Measurements from ENCODE around the gene MFSD12.

The MFSD12 gene

GRCh38 chr19:3512562-3513228, 44.7 kb downstream of the MFSD12 start:
- no peak for ATAC-seq

GRCh38 chr19:3511506-3512251, 45.7 kb downstream of the MFSD12 start:
- ATAC-seq, result no peak
- TF ChIP-seq BACH2 (CRISPR knock-in tag; IDR thresholded peaks at IDR 0.05; ENCODE audit: borderline replicate concordance) (no peak), ZNF8 (CRISPR knock-in tag; IDR thresholded peaks at IDR 0.05) (no peak), ISL1 (CRISPR knock-in tag; IDR thresholded peaks at IDR 0.05) (no peak), CREB5 (CRISPR knock-in tag; IDR thresholded peaks at IDR 0.05; ENCODE audit: low read depth) (no peak), SNAI2 (CRISPR knock-in tag; IDR thresholded peaks at IDR 0.05) (no peak), TOX (CRISPR knock-in tag; IDR thresholded peaks at IDR 0.05; ENCODE audit: borderline replicate concordance) (no peak), TCF4 (CRISPR knock-in tag; IDR thresholded peaks at IDR 0.05; ENCODE audit: borderline replicate concordance) (no peak), OSR1 (CRISPR knock-in tag; IDR thresholded peaks at IDR 0.05) (no peak), CSRNP3 (CRISPR knock-in tag; IDR thresholded peaks at IDR 0.05) (no peak), RARB (CRISPR knock-in tag; IDR thresholded peaks at IDR 0.05) (no peak), PPARA (CRISPR knock-in tag; IDR thresholded peaks at IDR 0.05; ENCODE audit: borderline replicate concordance) (no peak), ZC3H10 (CRISPR knock-in tag; IDR thresholded peaks at IDR 0.05) (no peak), POU6F1 (CRISPR knock-in tag; IDR thresholded peaks at IDR 0.05; ENCODE audit: borderline replicate concordance, low read depth) (no peak), ZFP3 (CRISPR knock-in tag; IDR thresholded peaks at IDR 0.05) (no peak), ARNTL (CRISPR knock-in tag; IDR thresholded peaks at IDR 0.05; ENCODE audit: borderline replicate concordance, low read depth) (no peak), ZFP30 (CRISPR knock-in tag; IDR thresholded peaks at IDR 0.05) (no peak), PATZ1 (CRISPR knock-in tag; IDR thresholded peaks at IDR 0.05; ENCODE audit: borderline replicate concordance) (no peak)

More at GRCh38 chr19:3512562-3513228, 44.7 kb downstream of the MFSD12 start:
- TF ChIP-seq ZNF8 (CRISPR knock-in tag; IDR thresholded peaks at IDR 0.05) (no peak), CREB5 (CRISPR knock-in tag; IDR thresholded peaks at IDR 0.05; ENCODE audit: low read depth) (no peak), ZFP30 (CRISPR knock-in tag; IDR thresholded peaks at IDR 0.05) (no peak), OSR1 (CRISPR knock-in tag; IDR thresholded peaks at IDR 0.05) (no peak), GLIS3 (CRISPR knock-in tag; IDR thresholded peaks at IDR 0.05) (no peak), ESRRG (CRISPR knock-in tag; IDR thresholded peaks at IDR 0.05) (no peak), ZC3H10 (CRISPR knock-in tag; IDR thresholded peaks at IDR 0.05) (no peak), ZNF70 (CRISPR knock-in tag; IDR thresholded peaks at IDR 0.05) (no peak), PATZ1 (CRISPR knock-in tag; IDR thresholded peaks at IDR 0.05; ENCODE audit: borderline replicate concordance) (no peak), TOX (CRISPR knock-in tag; IDR thresholded peaks at IDR 0.05; ENCODE audit: borderline replicate concordance) (no peak), CSDC2 (CRISPR knock-in tag; IDR thresholded peaks at IDR 0.05) (no peak), ZFP3 (CRISPR knock-in tag; IDR thresholded peaks at IDR 0.05) (no peak), BACH2 (CRISPR knock-in tag; IDR thresholded peaks at IDR 0.05; ENCODE audit: borderline replicate concordance) (no peak), POU6F1 (CRISPR knock-in tag; IDR thresholded peaks at IDR 0.05; ENCODE audit: borderline replicate concordance, low read depth) (no peak), TCF4 (CRISPR knock-in tag; IDR thresholded peaks at IDR 0.05; ENCODE audit: borderline replicate concordance) (no peak), ZNF565 (CRISPR knock-in tag; conservative IDR thresholded peaks at IDR 0.05; ENCODE audit: low read depth) (no peak)

Data from SK-N-SH treated with all-trans-retinoic acid at 6 μM for 48 hours (cell line).